ENCODE data around the gene BGN. TPM values are rescaled to one million over a fixed set of nuclear protein-coding genes. Genes with fewer than 3 reads are reported as not detected.

BGN gene
- total RNA-seq, 2 donors from 2014 or later: not detected

- H3K4me1 Mint-ChIP-seq (ENCODE audit: low read depth): no peaks in the 10 kb centered on the region
- no peak for ATAC-seq (replicated peaks in 1 of 2)
Measured at GRCh38 chrX:153522259-153522658, 27.5 kb downstream of the BGN start.

GRCh38 chrX:153523269-153523668 lies 28.5 kb downstream of the BGN start:
- ATAC-seq (replicated peaks in 1 of 2) (no peak), DNase-seq (no peak)
- Mint-ChIP-seq H3K27me3 (ENCODE audit: low read depth) (peaks cover 21% of the 10 kb centered on the region), H3K9me3 (no peaks in the 10 kb centered on the region), H3K4me3 (no peak overlapping the region), H3K4me1 (ENCODE audit: low read depth) (no peaks in the 10 kb centered on the region), H3K27ac (no peak overlapping the region), H3K36me3 (ENCODE audit: insufficient read depth in 2 of 2) (no peaks in the 10 kb centered on the region)

More at GRCh38 chrX:153522259-153522658, 27.5 kb downstream of the BGN start:
- Mint-ChIP-seq H3K36me3 (ENCODE audit: insufficient read depth in 2 of 2) (no peaks in the 10 kb centered on the region), H3K4me3 (no peak overlapping the region), H3K27ac (no peak overlapping the region), H3K27me3 (ENCODE audit: low read depth) (peaks cover 22% of the 10 kb centered on the region), H3K9me3 (no peaks in the 10 kb centered on the region)
- DNase-seq: no peak

GRCh38 chrX:153524234-153524633 lies 29.5 kb downstream of the BGN start:
- no peak for DNase-seq
- no peak overlapping the region for H3K4me3 Mint-ChIP-seq
- no peak overlapping the region for H3K27ac Mint-ChIP-seq
- H3K4me1 Mint-ChIP-seq (ENCODE audit: low read depth): no peaks in the 10 kb centered on the region
- no peaks in the 10 kb centered on the region for H3K36me3 Mint-ChIP-seq (ENCODE audit: insufficient read depth in 2 of 2)
- no peaks in the 10 kb centered on the region for H3K9me3 Mint-ChIP-seq
- no peak for ATAC-seq (replicated peaks in 1 of 2)
- peaks cover 11% of the 10 kb centered on the region for H3K27me3 Mint-ChIP-seq (ENCODE audit: low read depth)

- Mint-ChIP-seq H3K27ac (no peak overlapping the region), H3K36me3 (ENCODE audit: insufficient read depth in 2 of 2) (no peaks in the 10 kb centered on the region), H3K9me3 (no peaks in the 10 kb centered on the region), H3K4me3 (no peak overlapping the region), H3K4me1 (ENCODE audit: low read depth) (no peaks in the 10 kb centered on the region), H3K27me3 (ENCODE audit: low read depth) (peaks cover 1% of the 10 kb centered on the region)
- no peak for ATAC-seq (replicated peaks in 1 of 2)
- DNase-seq: no peak
Measured at GRCh38 chrX:153525451-153525850, 30.7 kb downstream of the BGN start.

GRCh38 chrX:153526042-153526441 lies 31.3 kb downstream of the BGN start:
- no peak for ATAC-seq (replicated peaks in 1 of 2)
- Mint-ChIP-seq H3K27ac (no peak overlapping the region), H3K4me3 (no peak overlapping the region)

GRCh38 chrX:153526801-153527200 lies 32.0 kb downstream of the BGN start:
- Mint-ChIP-seq H3K4me3 (no peak overlapping the region), H3K27me3 (ENCODE audit: low read depth) (no peaks in the 10 kb centered on the region), H3K4me1 (ENCODE audit: low read depth) (no peaks in the 10 kb centered on the region), H3K36me3 (ENCODE audit: insufficient read depth in 2 of 2) (no peaks in the 10 kb centered on the region), H3K9me3 (no peaks in the 10 kb centered on the region), H3K27ac (no peak overlapping the region)
- DNase-seq (no peak), ATAC-seq (replicated peaks in 1 of 2) (no peak)

More at GRCh38 chrX:153526042-153526441, 31.3 kb downstream of the BGN start:
- DNase-seq: no peak
- no peaks in the 10 kb centered on the region for H3K27me3 Mint-ChIP-seq (ENCODE audit: low read depth)
- H3K4me1 Mint-ChIP-seq (ENCODE audit: low read depth): no peaks in the 10 kb centered on the region
- no peaks in the 10 kb centered on the region for H3K36me3 Mint-ChIP-seq (ENCODE audit: insufficient read depth in 2 of 2)
- no peaks in the 10 kb centered on the region for H3K9me3 Mint-ChIP-seq

- Mint-ChIP-seq H3K4me1 (ENCODE audit: low read depth) (no peaks in the 10 kb centered on the region), H3K36me3 (ENCODE audit: insufficient read depth in 2 of 2) (no peaks in the 10 kb centered on the region), H3K9me3 (no peaks in the 10 kb centered on the region), H3K4me3 (no peak overlapping the region), H3K27me3 (ENCODE audit: low read depth) (no peaks in the 10 kb centered on the region), H3K27ac (no peak overlapping the region)
- no peak for DNase-seq
- ATAC-seq (replicated peaks in 1 of 2): no peak
Measured at GRCh38 chrX:153527208-153527607, 32.4 kb downstream of the BGN start.

GRCh38 chrX:153530411-153531129 lies 35.8 kb downstream of the BGN start:
- no peak for DNase-seq
- no peak for ATAC-seq (replicated peaks in 1 of 2)
- Mint-ChIP-seq H3K36me3 (ENCODE audit: insufficient read depth in 2 of 2) (no peaks in the 10 kb centered on the region), H3K27me3 (ENCODE audit: low read depth) (no peaks in the 10 kb centered on the region), H3K4me1 (ENCODE audit: low read depth) (no peaks in the 10 kb centered on the region), H3K9me3 (no peaks in the 10 kb centered on the region), H3K27ac (no peak overlapping the region), H3K4me3 (no peak overlapping the region)

GRCh38 chrX:153533091-153533490 lies 38.3 kb downstream of the BGN start:
- H3K27ac Mint-ChIP-seq: no peak overlapping the region
- DNase-seq (no peak), ATAC-seq (replicated peaks in 1 of 2) (no peak)
- H3K4me1 Mint-ChIP-seq (ENCODE audit: low read depth): no peaks in the 10 kb centered on the region
- H3K4me3 Mint-ChIP-seq: no peak overlapping the region
- H3K27me3 Mint-ChIP-seq (ENCODE audit: low read depth): no peaks in the 10 kb centered on the region
- no peaks in the 10 kb centered on the region for H3K36me3 Mint-ChIP-seq (ENCODE audit: insufficient read depth in 2 of 2)
- no peaks in the 10 kb centered on the region for H3K9me3 Mint-ChIP-seq

GRCh38 chrX:153537080-153537479 lies 42.3 kb downstream of the BGN start:
- no peak for ATAC-seq (replicated peaks in 1 of 2)
- Mint-ChIP-seq H3K4me1 (ENCODE audit: low read depth) (no peaks in the 10 kb centered on the region), H3K27ac (no peak overlapping the region), H3K36me3 (ENCODE audit: insufficient read depth in 2 of 2) (no peaks in the 10 kb centered on the region), H3K27me3 (ENCODE audit: low read depth) (no peaks in the 10 kb centered on the region), H3K4me3 (no peak overlapping the region), H3K9me3 (no peaks in the 10 kb centered on the region)
- no peak for DNase-seq

GRCh38 chrX:153537526-153538295 lies 42.9 kb downstream of the BGN start:
- H3K9me3 Mint-ChIP-seq: no peaks in the 10 kb centered on the region
- H3K4me1 Mint-ChIP-seq (ENCODE audit: low read depth): no peaks in the 10 kb centered on the region
- no peaks in the 10 kb centered on the region for H3K27me3 Mint-ChIP-seq (ENCODE audit: low read depth)
- H3K36me3 Mint-ChIP-seq (ENCODE audit: insufficient read depth in 2 of 2): no peaks in the 10 kb centered on the region
- no peak overlapping the region for H3K27ac Mint-ChIP-seq
- no peak overlapping the region for H3K4me3 Mint-ChIP-seq
- ATAC-seq (replicated peaks in 1 of 2) (no peak), DNase-seq (no peak)

- no peaks in the 10 kb centered on the region for H3K27me3 Mint-ChIP-seq (ENCODE audit: low read depth)
- H3K4me3 Mint-ChIP-seq: no peak overlapping the region
- no peaks in the 10 kb centered on the region for H3K4me1 Mint-ChIP-seq (ENCODE audit: low read depth)
- no peak for ATAC-seq (replicated peaks in 1 of 2)
- H3K36me3 Mint-ChIP-seq (ENCODE audit: insufficient read depth in 2 of 2): no peaks in the 10 kb centered on the region
- H3K9me3 Mint-ChIP-seq: no peaks in the 10 kb centered on the region
- no peak for DNase-seq
- no peak overlapping the region for H3K27ac Mint-ChIP-seq
Measured at GRCh38 chrX:153538424-153538823, 43.6 kb downstream of the BGN start.

- H3K36me3 Mint-ChIP-seq (ENCODE audit: insufficient read depth in 2 of 2): no peaks in the 10 kb centered on the region
- H3K4me3 Mint-ChIP-seq: no peak overlapping the region
- peak; percentile 66 for DNase-seq
- no peaks in the 10 kb centered on the region for H3K27me3 Mint-ChIP-seq (ENCODE audit: low read depth)
- no peaks in the 10 kb centered on the region for H3K9me3 Mint-ChIP-seq
- no peak overlapping the region for H3K27ac Mint-ChIP-seq
- no peaks in the 10 kb centered on the region for H3K4me1 Mint-ChIP-seq (ENCODE audit: low read depth)
- ATAC-seq (replicated peaks in 1 of 2): peak; percentile 82 to 86
Measured at GRCh38 chrX:153539171-153539978, 44.6 kb downstream of the BGN start.
